ENCODE data around the gene BRIP1.

Gene BRIP1

GRCh38 chr17:61809816-61810392 is 53.4 kb downstream of the BRIP1 start:
- no peaks in the 10 kb centered on the region for H3K9me3 Mint-ChIP-seq
- H3K4me3 Mint-ChIP-seq, result no peak overlapping the region
- no peak overlapping the region for H3K27ac Mint-ChIP-seq
- H3K27me3 Mint-ChIP-seq, result no peaks in the 10 kb centered on the region
- H3K36me3 Mint-ChIP-seq (ENCODE audit: low read depth), result peaks cover 14% of the 10 kb centered on the region
- peaks cover 6% of the 10 kb centered on the region for H3K4me1 Mint-ChIP-seq (ENCODE audit: low read depth)
- DNase-seq, result no peak

- Mint-ChIP-seq H3K27ac (no peak overlapping the region), H3K9me3 (no peaks in the 10 kb centered on the region), H3K4me3 (no peak overlapping the region), H3K4me1 (ENCODE audit: low read depth) (peaks cover 6% of the 10 kb centered on the region), H3K27me3 (no peaks in the 10 kb centered on the region), H3K36me3 (ENCODE audit: low read depth) (peaks cover 14% of the 10 kb centered on the region)
- no peak for DNase-seq
These were observed 54.9 kb downstream of the BRIP1 start for GRCh38 chr17:61808442-61808841.

- Mint-ChIP-seq H3K9me3 (no peaks in the 10 kb centered on the region), H3K4me3 (no peak overlapping the region), H3K36me3 (ENCODE audit: low read depth) (peaks cover 15% of the 10 kb centered on the region), H3K27ac (no peak overlapping the region), H3K4me1 (ENCODE audit: low read depth) (peaks cover 6% of the 10 kb centered on the region), H3K27me3 (no peaks in the 10 kb centered on the region)
- no peak for DNase-seq
These were observed 56.4 kb downstream of the BRIP1 start for GRCh38 chr17:61806936-61807335.

GRCh38 chr17:61806081-61806828 is 57.1 kb downstream of the BRIP1 start:
- DNase-seq, result no peak
- H3K9me3 Mint-ChIP-seq, result no peaks in the 10 kb centered on the region
- H3K4me1 Mint-ChIP-seq (ENCODE audit: low read depth), result peaks cover 6% of the 10 kb centered on the region
- H3K27ac Mint-ChIP-seq, result no peak overlapping the region
- H3K4me3 Mint-ChIP-seq, result no peak overlapping the region
- H3K36me3 Mint-ChIP-seq (ENCODE audit: low read depth), result peaks cover 19% of the 10 kb centered on the region
- no peaks in the 10 kb centered on the region for H3K27me3 Mint-ChIP-seq

- H3K9me3 Mint-ChIP-seq, result no peaks in the 10 kb centered on the region
- peaks cover 6% of the 10 kb centered on the region for H3K4me1 Mint-ChIP-seq (ENCODE audit: low read depth)
- no peak for DNase-seq
- no peak overlapping the region for H3K27ac Mint-ChIP-seq
- H3K36me3 Mint-ChIP-seq (ENCODE audit: low read depth), result peaks cover 19% of the 10 kb centered on the region
- H3K27me3 Mint-ChIP-seq, result no peaks in the 10 kb centered on the region
- no peak overlapping the region for H3K4me3 Mint-ChIP-seq
These were observed 57.9 kb downstream of the BRIP1 start for GRCh38 chr17:61805399-61805798.

- H3K4me1 Mint-ChIP-seq (ENCODE audit: low read depth), result peaks cover 6% of the 10 kb centered on the region
- DNase-seq, result no peak
- peaks cover 22% of the 10 kb centered on the region for H3K36me3 Mint-ChIP-seq (ENCODE audit: low read depth)
- no peak overlapping the region for H3K27ac Mint-ChIP-seq
- no peaks in the 10 kb centered on the region for H3K27me3 Mint-ChIP-seq
- no peak overlapping the region for H3K4me3 Mint-ChIP-seq
- no peaks in the 10 kb centered on the region for H3K9me3 Mint-ChIP-seq
These were observed 59.5 kb downstream of the BRIP1 start for GRCh38 chr17:61803796-61804195.

- Mint-ChIP-seq H3K27me3 (no peaks in the 10 kb centered on the region), H3K27ac (no peak overlapping the region), H3K9me3 (no peaks in the 10 kb centered on the region), H3K36me3 (ENCODE audit: low read depth) (peaks cover 21% of the 10 kb centered on the region), H3K4me3 (no peak overlapping the region), H3K4me1 (ENCODE audit: low read depth) (peaks cover 6% of the 10 kb centered on the region)
- DNase-seq, result no peak
These were observed 60.1 kb downstream of the BRIP1 start for GRCh38 chr17:61803216-61803615.

GRCh38 chr17:61799812-61800484 is 63.4 kb downstream of the BRIP1 start:
- Mint-ChIP-seq H3K9me3 (no peaks in the 10 kb centered on the region), H3K36me3 (ENCODE audit: low read depth) (peaks cover 45% of the 10 kb centered on the region), H3K27ac (no peak overlapping the region), H3K4me1 (ENCODE audit: low read depth) (no peaks in the 10 kb centered on the region), H3K27me3 (no peaks in the 10 kb centered on the region), H3K4me3 (no peak overlapping the region)
- no peak for DNase-seq

- Mint-ChIP-seq H3K4me1 (ENCODE audit: low read depth) (no peaks in the 10 kb centered on the region), H3K4me3 (no peak overlapping the region), H3K9me3 (no peaks in the 10 kb centered on the region), H3K36me3 (ENCODE audit: low read depth) (peaks cover 47% of the 10 kb centered on the region), H3K27ac (no peak overlapping the region), H3K27me3 (no peaks in the 10 kb centered on the region)
- no peak for DNase-seq
These were observed 66.0 kb downstream of the BRIP1 start for GRCh38 chr17:61797283-61797682.

GRCh38 chr17:61795546-61795945 is 67.8 kb downstream of the BRIP1 start:
- DNase-seq, result no peak
- H3K27me3 Mint-ChIP-seq, result no peaks in the 10 kb centered on the region
- H3K9me3 Mint-ChIP-seq, result no peaks in the 10 kb centered on the region
- no peaks in the 10 kb centered on the region for H3K4me1 Mint-ChIP-seq (ENCODE audit: low read depth)
- no peak overlapping the region for H3K27ac Mint-ChIP-seq
- peaks cover 48% of the 10 kb centered on the region for H3K36me3 Mint-ChIP-seq (ENCODE audit: low read depth)
- H3K4me3 Mint-ChIP-seq, result no peak overlapping the region

GRCh38 chr17:61794792-61795191 is 68.5 kb downstream of the BRIP1 start:
- Mint-ChIP-seq H3K27ac (no peak overlapping the region), H3K9me3 (no peaks in the 10 kb centered on the region), H3K36me3 (ENCODE audit: low read depth) (peaks cover 50% of the 10 kb centered on the region)

GRCh38 chr17:61794242-61794641 is 69.1 kb downstream of the BRIP1 start:
- Mint-ChIP-seq H3K4me3 (no peak overlapping the region), H3K9me3 (no peaks in the 10 kb centered on the region), H3K27me3 (no peaks in the 10 kb centered on the region), H3K36me3 (ENCODE audit: low read depth) (peaks cover 51% of the 10 kb centered on the region), H3K4me1 (ENCODE audit: low read depth) (no peaks in the 10 kb centered on the region), H3K27ac (no peak overlapping the region)
- DNase-seq, result no peak

More at GRCh38 chr17:61794792-61795191, 68.5 kb downstream of the BRIP1 start:
- no peak overlapping the region for H3K4me3 Mint-ChIP-seq
- DNase-seq, result no peak
- H3K27me3 Mint-ChIP-seq, result no peaks in the 10 kb centered on the region
- no peaks in the 10 kb centered on the region for H3K4me1 Mint-ChIP-seq (ENCODE audit: low read depth)

GRCh38 chr17:61793565-61793964 is 69.8 kb downstream of the BRIP1 start:
- H3K27ac Mint-ChIP-seq, result no peak overlapping the region
- H3K36me3 Mint-ChIP-seq (ENCODE audit: low read depth), result peaks cover 45% of the 10 kb centered on the region
- no peak overlapping the region for H3K4me3 Mint-ChIP-seq
- no peaks in the 10 kb centered on the region for H3K4me1 Mint-ChIP-seq (ENCODE audit: low read depth)
- H3K9me3 Mint-ChIP-seq, result no peaks in the 10 kb centered on the region
- no peak for DNase-seq
- no peaks in the 10 kb centered on the region for H3K27me3 Mint-ChIP-seq

- Mint-ChIP-seq H3K27me3 (no peaks in the 10 kb centered on the region), H3K4me3 (no peak overlapping the region), H3K36me3 (ENCODE audit: low read depth) (peaks cover 18% of the 10 kb centered on the region), H3K27ac (no peak overlapping the region), H3K4me1 (ENCODE audit: low read depth) (no peaks in the 10 kb centered on the region), H3K9me3 (no peaks in the 10 kb centered on the region)
- no peak for DNase-seq
These were observed 73.5 kb downstream of the BRIP1 start for GRCh38 chr17:61789872-61790271.

- Mint-ChIP-seq H3K4me1 (ENCODE audit: low read depth) (no peaks in the 10 kb centered on the region), H3K9me3 (no peaks in the 10 kb centered on the region), H3K27me3 (no peaks in the 10 kb centered on the region), H3K27ac (no peak overlapping the region), H3K36me3 (ENCODE audit: low read depth) (peaks cover 6% of the 10 kb centered on the region), H3K4me3 (no peak overlapping the region)
- DNase-seq, result no peak
These were observed 77.2 kb downstream of the BRIP1 start for GRCh38 chr17:61786088-61786487.

Measured in activated T-cell treated with anti-CD3 and anti-CD28 coated beads, Interleukin-2, amount 50 U/mL, for 24 hours (primary cell).